ENCODE measurements around the gene MED16. TPM values are rescaled to one million over a fixed set of nuclear protein-coding genes. Genes with fewer than 3 reads are reported as not detected.

The MED16 gene
- total and polyA plus RNA-seq, 10 of the 15 experiments (the other 5 are each of a cell fraction or from before 2014, with no cell fraction given): 0.56 to 51.1 (median 13.6) TPM

DNA sequence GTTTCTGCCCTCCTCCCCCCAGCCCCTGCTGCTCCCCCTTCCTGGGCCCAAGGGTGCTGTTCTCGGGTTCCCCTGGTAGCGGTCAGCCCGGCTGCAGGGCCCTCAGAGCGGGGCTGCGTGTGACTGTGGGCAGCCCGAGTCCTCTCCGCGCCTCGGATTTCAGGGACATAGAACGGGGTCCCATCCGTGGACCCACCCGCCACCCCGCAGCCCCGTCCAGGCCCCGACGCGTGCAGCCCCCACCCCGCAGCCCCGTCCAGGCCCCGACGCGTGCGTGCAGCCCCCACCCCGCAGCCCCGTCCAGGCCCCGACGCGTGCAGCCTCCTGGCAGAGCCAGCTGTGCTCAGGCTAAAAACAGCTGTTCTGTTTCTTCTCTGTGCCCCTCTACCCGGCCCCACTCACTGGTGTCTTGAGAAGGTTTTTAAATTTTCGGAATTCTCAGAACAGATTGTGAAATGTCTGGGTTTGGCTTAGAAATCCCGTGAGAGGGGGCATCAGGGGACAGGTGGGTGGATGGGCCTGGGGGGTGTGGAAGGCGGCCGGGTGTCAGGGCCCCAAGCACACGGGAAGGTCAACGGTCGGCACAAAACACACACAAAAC is 57.7 kb downstream of the MED16 start (continued):
- TF ChIP-seq, protein P1, sequence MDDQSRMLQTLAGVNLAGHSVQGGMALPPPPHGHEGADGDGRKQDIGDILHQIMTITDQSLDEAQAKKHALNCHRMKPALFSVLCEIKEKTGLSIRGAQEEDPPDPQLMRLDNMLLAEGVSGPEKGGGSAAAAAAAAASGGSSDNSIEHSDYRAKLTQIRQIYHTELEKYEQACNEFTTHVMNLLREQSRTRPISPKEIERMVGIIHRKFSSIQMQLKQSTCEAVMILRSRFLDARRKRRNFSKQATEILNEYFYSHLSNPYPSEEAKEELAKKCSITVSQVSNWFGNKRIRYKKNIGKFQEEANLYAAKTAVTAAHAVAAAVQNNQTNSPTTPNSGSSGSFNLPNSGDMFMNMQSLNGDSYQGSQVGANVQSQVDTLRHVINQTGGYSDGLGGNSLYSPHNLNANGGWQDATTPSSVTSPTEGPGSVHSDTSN (IDR thresholded peaks at IDR 0.05; ENCODE audit: insufficient replicate concordance, low read depth, low read length): no peak
- TF ChIP-seq NR2C1 (IDR thresholded peaks at IDR 0.05): no peak

DNA sequence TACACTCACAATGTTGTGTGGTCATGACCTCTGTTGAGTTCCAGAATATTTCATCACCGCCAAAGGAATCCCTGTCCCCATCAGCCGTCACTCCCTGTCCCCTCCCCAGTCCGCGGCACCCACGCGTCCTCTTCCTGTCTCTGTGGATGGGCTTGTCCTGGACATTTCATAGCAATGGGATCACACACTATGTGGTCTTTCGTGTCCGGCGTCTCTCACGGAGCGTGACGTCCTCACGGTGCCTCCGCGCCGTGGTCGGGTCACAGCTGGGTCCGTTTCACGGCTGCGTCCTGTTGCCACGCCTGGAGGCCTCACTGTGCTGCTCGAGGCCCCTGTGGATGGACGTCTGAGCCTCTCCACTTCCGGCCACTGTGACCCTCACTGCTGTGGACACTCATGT is 58.8 kb downstream of the MED16 start:
- no peak for FAIRE-seq
- in situ Hi-C loops (cut with MboI) (no loop called here), intact Hi-C loops (cut with micrococcal nuclease; ENCODE audit: unreplicated experiment) (no loop called here)
- H3K79me2 ChIP-seq (ENCODE audit: control insufficient read depth, insufficient read depth, low read length): no peaks in the 10 kb centered on the region
- SMC1A ChIA-PET (ENCODE audit: uncharacterized antibody, unreplicated experiment): no interaction called here
- POLR2A ChIA-PET: no interaction called here
- H3K36me3 ChIP-seq (ENCODE audit: control insufficient read depth in 2 of 2, insufficient read depth in 2 of 2, low read length in 1 of 2): no peaks in the 10 kb centered on the region
- no peak overlapping the region for H3K27ac ChIP-seq (ENCODE audit: control insufficient read depth, insufficient read depth)
- H3K27me3 ChIP-seq (replicated peaks in 1 of 2; ENCODE audit: control insufficient read depth in 2 of 2, insufficient read depth in 2 of 2, low read length in 1 of 2): no peaks in the 10 kb centered on the region
- no peaks in the 10 kb centered on the region for H3K4me1 ChIP-seq (ENCODE audit: control insufficient read depth, insufficient read depth, low read length)
- ATAC-seq: no peak
- TF ChIP-seq RBBP5 (conservative IDR thresholded peaks at IDR 0.05): no peak
- TF ChIP-seq, protein P2, sequence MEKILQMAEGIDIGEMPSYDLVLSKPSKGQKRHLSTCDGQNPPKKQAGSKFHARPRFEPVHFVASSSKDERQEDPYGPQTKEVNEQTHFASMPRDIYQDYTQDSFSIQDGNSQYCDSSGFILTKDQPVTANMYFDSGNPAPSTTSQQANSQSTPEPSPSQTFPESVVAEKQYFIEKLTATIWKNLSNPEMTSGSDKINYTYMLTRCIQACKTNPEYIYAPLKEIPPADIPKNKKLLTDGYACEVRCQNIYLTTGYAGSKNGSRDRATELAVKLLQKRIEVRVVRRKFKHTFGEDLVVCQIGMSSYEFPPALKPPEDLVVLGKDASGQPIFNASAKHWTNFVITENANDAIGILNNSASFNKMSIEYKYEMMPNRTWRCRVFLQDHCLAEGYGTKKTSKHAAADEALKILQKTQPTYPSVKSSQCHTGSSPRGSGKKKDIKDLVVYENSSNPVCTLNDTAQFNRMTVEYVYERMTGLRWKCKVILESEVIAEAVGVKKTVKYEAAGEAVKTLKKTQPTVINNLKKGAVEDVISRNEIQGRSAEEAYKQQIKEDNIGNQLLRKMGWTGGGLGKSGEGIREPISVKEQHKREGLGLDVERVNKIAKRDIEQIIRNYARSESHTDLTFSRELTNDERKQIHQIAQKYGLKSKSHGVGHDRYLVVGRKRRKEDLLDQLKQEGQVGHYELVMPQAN (conservative IDR thresholded peaks at IDR 0.05): no peak
- no peak overlapping the region for H3K4me2 ChIP-seq (ENCODE audit: control insufficient read depth, insufficient read depth)
- no peak overlapping the region for H3K9ac ChIP-seq (ENCODE audit: control insufficient read depth, insufficient read depth, low read length)
- CTCF ChIA-PET: no interaction called here
- RAD21 ChIA-PET (ENCODE audit: unreplicated experiment): no interaction called here
- no peak overlapping the region for H3K4me3 ChIP-seq
- H4K20me1 ChIP-seq (ENCODE audit: control insufficient read depth, insufficient read depth): no peaks in the 10 kb centered on the region
- no peak for DNase-seq (ENCODE audit: low read depth, low spot score)
- no peak overlapping the region for H2AFZ ChIP-seq (ENCODE audit: control insufficient read depth, low read depth, low read length)
- 64% methylated on average over 24 of the region's 24 CpGs for WGBS (ENCODE audit: insufficient coverage, insufficient replicate concordance, low lambda C conversion rate, missing lambda C conversion rate)
- no TSS peak for BruUV-seq (replicated peaks)
- H3K9me3 ChIP-seq (replicated peaks; ENCODE audit: control insufficient read depth, insufficient read depth, low read length): no peaks in the 10 kb centered on the region
